Measurements from ENCODE around the gene RUFY1.
"Not testable (repeated sequence)": the region's sequence is repeated elsewhere in the genome, so short reads cannot be mapped to it uniquely, and the experiment has no call there.

RUFY1 gene, protein sequence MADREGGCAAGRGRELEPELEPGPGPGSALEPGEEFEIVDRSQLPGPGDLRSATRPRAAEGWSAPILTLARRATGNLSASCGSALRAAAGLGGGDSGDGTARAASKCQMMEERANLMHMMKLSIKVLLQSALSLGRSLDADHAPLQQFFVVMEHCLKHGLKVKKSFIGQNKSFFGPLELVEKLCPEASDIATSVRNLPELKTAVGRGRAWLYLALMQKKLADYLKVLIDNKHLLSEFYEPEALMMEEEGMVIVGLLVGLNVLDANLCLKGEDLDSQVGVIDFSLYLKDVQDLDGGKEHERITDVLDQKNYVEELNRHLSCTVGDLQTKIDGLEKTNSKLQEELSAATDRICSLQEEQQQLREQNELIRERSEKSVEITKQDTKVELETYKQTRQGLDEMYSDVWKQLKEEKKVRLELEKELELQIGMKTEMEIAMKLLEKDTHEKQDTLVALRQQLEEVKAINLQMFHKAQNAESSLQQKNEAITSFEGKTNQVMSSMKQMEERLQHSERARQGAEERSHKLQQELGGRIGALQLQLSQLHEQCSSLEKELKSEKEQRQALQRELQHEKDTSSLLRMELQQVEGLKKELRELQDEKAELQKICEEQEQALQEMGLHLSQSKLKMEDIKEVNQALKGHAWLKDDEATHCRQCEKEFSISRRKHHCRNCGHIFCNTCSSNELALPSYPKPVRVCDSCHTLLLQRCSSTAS

GRCh38 chr5:179550511-179551342, at the start of gene RUFY1:
TSS of gene RUFY1 (plus strand) at chr5:179550554. CDS start at chr5:179550570, 16 bp downstream.
- H3K9me3 ChIP-seq (ENCODE audit: control insufficient read depth in 1 of 2, low read length in 2 of 2): no peaks in the 10 kb centered on the region

GRCh38 chr5:179501997-179502396, 48.4 kb upstream of the RUFY1 start:
- H3K36me3 ChIP-seq (ENCODE audit: control insufficient read depth in 1 of 2, insufficient read depth in 2 of 2, low read length in 2 of 2); H3K27me3 ChIP-seq (ENCODE audit: low read depth, low read length); H3K27ac ChIP-seq (ENCODE audit: low read length); H3K4me1 ChIP-seq (ENCODE audit: control insufficient read depth in 1 of 2, insufficient read depth in 2 of 2, low read length in 2 of 2); H3K9me3 ChIP-seq (ENCODE audit: control insufficient read depth in 1 of 2, low read length in 2 of 2); H3K4me3 ChIP-seq (ENCODE audit: low read depth in 1 of 2, low read length in 2 of 2): not testable (repeated sequence)

More at GRCh38 chr5:179550511-179551342, at the start of gene RUFY1:
- no peaks in the 10 kb centered on the region for H3K36me3 ChIP-seq (ENCODE audit: control insufficient read depth in 1 of 2, insufficient read depth in 2 of 2, low read length in 2 of 2)
- H3K4me3 ChIP-seq (ENCODE audit: low read depth in 1 of 2, low read length in 2 of 2): peak within 1 kb of the TSS; percentile 80 to 83
- no peaks in the 10 kb centered on the region for H3K27me3 ChIP-seq (ENCODE audit: low read depth, low read length)
- H3K4me1 ChIP-seq (ENCODE audit: control insufficient read depth in 1 of 2, insufficient read depth in 2 of 2, low read length in 2 of 2): peaks cover 0 to 23% of the 10 kb centered on the region in 2 donors
- peak within 1 kb of the TSS; percentile 89 for H3K27ac ChIP-seq (ENCODE audit: low read length)

- not testable (repeated sequence) for H3K36me3 ChIP-seq (ENCODE audit: control insufficient read depth in 1 of 2, insufficient read depth in 2 of 2, low read length in 2 of 2); H3K4me3 ChIP-seq (ENCODE audit: low read depth in 1 of 2, low read length in 2 of 2); H3K27me3 ChIP-seq (ENCODE audit: low read depth, low read length)
Measured at GRCh38 chr5:179502420-179502819, 47.9 kb upstream of the RUFY1 start.

DNA sequence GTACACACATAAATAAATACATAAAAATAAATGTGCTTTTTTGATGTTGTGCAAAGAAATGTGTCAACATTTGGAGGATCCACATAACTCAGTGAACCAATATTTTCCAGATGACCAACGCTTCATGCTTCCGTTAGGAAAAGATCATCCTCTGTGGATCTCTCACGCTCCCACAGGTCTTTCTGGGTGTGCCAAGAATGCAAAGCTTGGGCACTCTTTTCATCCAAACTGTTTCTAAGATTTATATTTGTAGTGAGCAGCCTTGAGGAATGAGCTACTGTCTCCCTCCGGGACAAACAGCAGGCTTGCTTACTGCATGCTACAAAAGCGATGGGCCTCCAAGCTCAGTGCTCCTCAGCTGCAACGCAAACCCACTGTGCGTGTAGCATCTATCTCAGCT, 46.2 kb upstream of the RUFY1 start:
- no peaks in the 10 kb centered on the region for H3K36me3 ChIP-seq (ENCODE audit: control insufficient read depth in 1 of 2, insufficient read depth in 2 of 2, low read length in 2 of 2)
- H3K4me1 ChIP-seq (ENCODE audit: control insufficient read depth in 1 of 2, insufficient read depth in 2 of 2, low read length in 2 of 2): no peaks in the 10 kb centered on the region
- no peaks in the 10 kb centered on the region for H3K27me3 ChIP-seq (ENCODE audit: low read depth, low read length)
- no peaks in the 10 kb centered on the region for H3K9me3 ChIP-seq (ENCODE audit: control insufficient read depth in 1 of 2, low read length in 2 of 2)
- H3K4me3 ChIP-seq (ENCODE audit: low read depth in 1 of 2, low read length in 2 of 2): no peak overlapping the region
- H3K27ac ChIP-seq (ENCODE audit: low read length): no peak overlapping the region

More at GRCh38 chr5:179502420-179502819, 47.9 kb upstream of the RUFY1 start:
- H3K27ac ChIP-seq (ENCODE audit: low read length); H3K9me3 ChIP-seq (ENCODE audit: control insufficient read depth in 1 of 2, low read length in 2 of 2); H3K4me1 ChIP-seq (ENCODE audit: control insufficient read depth in 1 of 2, insufficient read depth in 2 of 2, low read length in 2 of 2): not testable (repeated sequence)

- no peak overlapping the region for H3K4me3 ChIP-seq (ENCODE audit: low read depth in 1 of 2, low read length in 2 of 2)
- H3K9me3 ChIP-seq (ENCODE audit: control insufficient read depth in 1 of 2, low read length in 2 of 2): no peaks in the 10 kb centered on the region
- H3K4me1 ChIP-seq (ENCODE audit: control insufficient read depth in 1 of 2, insufficient read depth in 2 of 2, low read length in 2 of 2): no peaks in the 10 kb centered on the region
- no peaks in the 10 kb centered on the region for H3K27me3 ChIP-seq (ENCODE audit: low read depth, low read length)
- no peak overlapping the region for H3K27ac ChIP-seq (ENCODE audit: low read length)
- no peaks in the 10 kb centered on the region for H3K36me3 ChIP-seq (ENCODE audit: control insufficient read depth in 1 of 2, insufficient read depth in 2 of 2, low read length in 2 of 2)
Measured at GRCh38 chr5:179504600-179505396, 45.6 kb upstream of the RUFY1 start.

DNA sequence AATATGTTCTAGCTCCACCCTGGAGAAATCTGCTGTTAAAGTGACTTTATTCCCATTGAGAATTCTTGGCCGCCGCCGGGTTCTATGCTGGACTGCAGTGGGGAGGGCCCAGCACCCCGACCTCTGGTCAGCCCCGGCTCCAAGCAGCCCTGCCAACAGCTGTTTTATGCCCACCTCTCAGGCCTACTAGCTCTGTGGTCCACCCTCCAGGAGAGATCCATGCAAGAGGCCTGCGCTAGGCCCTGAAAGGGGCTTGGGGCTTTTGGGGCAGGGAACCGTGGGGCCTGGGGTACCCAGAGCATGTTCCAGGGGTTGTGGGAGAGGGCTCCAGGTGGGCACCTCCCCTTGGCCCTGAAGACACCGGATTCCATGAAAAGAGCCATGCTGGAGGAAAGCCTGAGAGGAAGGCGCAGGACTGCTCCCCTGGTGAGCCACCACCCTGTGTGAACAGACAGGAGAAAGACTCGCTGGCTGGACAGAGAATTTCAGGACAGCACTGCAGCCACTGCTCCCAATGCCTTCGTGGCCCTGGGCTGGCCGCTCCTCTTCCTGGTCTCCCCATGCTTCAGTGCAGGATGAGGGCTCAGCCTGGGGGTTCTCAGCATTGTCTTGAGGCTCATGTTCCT, 44.6 kb upstream of the RUFY1 start:
- H3K27ac ChIP-seq (ENCODE audit: low read length): no peak overlapping the region
- H3K9me3 ChIP-seq (ENCODE audit: control insufficient read depth in 1 of 2, low read length in 2 of 2): no peaks in the 10 kb centered on the region
- no peaks in the 10 kb centered on the region for H3K27me3 ChIP-seq (ENCODE audit: low read depth, low read length)
- no peaks in the 10 kb centered on the region for H3K4me1 ChIP-seq (ENCODE audit: control insufficient read depth in 1 of 2, insufficient read depth in 2 of 2, low read length in 2 of 2)
- H3K36me3 ChIP-seq (ENCODE audit: control insufficient read depth in 1 of 2, insufficient read depth in 2 of 2, low read length in 2 of 2): no peaks in the 10 kb centered on the region
- no peak overlapping the region for H3K4me3 ChIP-seq (ENCODE audit: low read depth in 1 of 2, low read length in 2 of 2)

DNA sequence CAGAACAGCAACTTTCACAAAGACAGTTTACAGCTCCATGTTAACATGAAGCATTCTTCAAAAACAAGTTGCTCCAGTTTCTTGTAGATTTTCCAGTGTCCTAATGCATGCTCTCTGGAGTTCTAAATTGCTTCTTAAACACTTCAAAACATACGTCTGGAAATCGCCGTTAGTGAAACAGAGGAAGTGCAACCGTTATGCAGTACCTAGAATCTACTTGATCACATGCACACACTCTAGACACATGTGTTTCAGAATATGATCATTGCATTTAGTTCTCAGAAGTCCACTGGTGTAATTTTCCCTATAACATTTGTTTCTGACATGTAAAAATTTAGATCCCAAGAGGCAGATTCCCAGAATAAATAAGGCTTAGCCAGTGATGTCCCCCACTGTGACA, 41.1 kb upstream of the RUFY1 start:
- Histone ChIP-seq H3K36me3 (ENCODE audit: control insufficient read depth in 1 of 2, insufficient read depth in 2 of 2, low read length in 2 of 2) (no peaks in the 10 kb centered on the region), H3K27ac (ENCODE audit: low read length) (no peak overlapping the region), H3K4me3 (ENCODE audit: low read depth in 1 of 2, low read length in 2 of 2) (no peak overlapping the region), H3K4me1 (ENCODE audit: control insufficient read depth in 1 of 2, insufficient read depth in 2 of 2, low read length in 2 of 2) (no peaks in the 10 kb centered on the region), H3K27me3 (ENCODE audit: low read depth, low read length) (no peaks in the 10 kb centered on the region), H3K9me3 (ENCODE audit: control insufficient read depth in 1 of 2, low read length in 2 of 2) (no peaks in the 10 kb centered on the region)

GRCh38 chr5:179509845-179510244, 40.5 kb upstream of the RUFY1 start:
- Histone ChIP-seq H3K27me3 (ENCODE audit: low read depth, low read length) (no peaks in the 10 kb centered on the region), H3K36me3 (ENCODE audit: control insufficient read depth in 1 of 2, insufficient read depth in 2 of 2, low read length in 2 of 2) (no peaks in the 10 kb centered on the region), H3K9me3 (ENCODE audit: control insufficient read depth in 1 of 2, low read length in 2 of 2) (no peaks in the 10 kb centered on the region), H3K27ac (ENCODE audit: low read length) (no peak overlapping the region), H3K4me1 (ENCODE audit: control insufficient read depth in 1 of 2, insufficient read depth in 2 of 2, low read length in 2 of 2) (no peaks in the 10 kb centered on the region), H3K4me3 (ENCODE audit: low read depth in 1 of 2, low read length in 2 of 2) (no peak overlapping the region)

- Histone ChIP-seq H3K9me3 (ENCODE audit: control insufficient read depth in 1 of 2, low read length in 2 of 2) (no peaks in the 10 kb centered on the region), H3K4me3 (ENCODE audit: low read depth in 1 of 2, low read length in 2 of 2) (no peak overlapping the region), H3K27me3 (ENCODE audit: low read depth, low read length) (no peaks in the 10 kb centered on the region), H3K4me1 (ENCODE audit: control insufficient read depth in 1 of 2, insufficient read depth in 2 of 2, low read length in 2 of 2) (no peaks in the 10 kb centered on the region), H3K36me3 (ENCODE audit: control insufficient read depth in 1 of 2, insufficient read depth in 2 of 2, low read length in 2 of 2) (no peaks in the 10 kb centered on the region), H3K27ac (ENCODE audit: low read length) (no peak overlapping the region)
Measured at GRCh38 chr5:179512452-179513000, 37.8 kb upstream of the RUFY1 start.

GRCh38 chr5:179515501-179515900, 34.9 kb upstream of the RUFY1 start:
- H3K4me1 ChIP-seq (ENCODE audit: control insufficient read depth in 1 of 2, insufficient read depth in 2 of 2, low read length in 2 of 2); H3K9me3 ChIP-seq (ENCODE audit: control insufficient read depth in 1 of 2, low read length in 2 of 2); H3K27me3 ChIP-seq (ENCODE audit: low read depth, low read length); H3K27ac ChIP-seq (ENCODE audit: low read length); H3K4me3 ChIP-seq (ENCODE audit: low read depth in 1 of 2, low read length in 2 of 2); H3K36me3 ChIP-seq (ENCODE audit: control insufficient read depth in 1 of 2, insufficient read depth in 2 of 2, low read length in 2 of 2): not testable (repeated sequence)
